ENCODE results near the gene NEDD8.

- TF ChIP-seq EZH2 (IDR thresholded peaks at IDR 0.05; ENCODE audit: insufficient read depth, poor library complexity, severe bottlenecking), result no peak
- TF ChIP-seq EZH2phosphoT487 (IDR thresholded peaks at IDR 0.05; ENCODE audit: insufficient read depth, low read depth), result no peak
These were observed 9.8 kb upstream of the NEDD8 start for GRCh38 chr14:24241829-24242443.

Data from GM23248 (cell line).